Measurements from ENCODE around the gene GNB1L. TPM values are rescaled to one million over a fixed set of nuclear protein-coding genes. Genes with fewer than 3 reads are reported as not detected.

The GNB1L gene
- total RNA-seq, 4 donors from 2014 or later = 4.6 to 8.7 (median 6.8) TPM

- no peak for TF ChIP-seq POLR2A (IDR thresholded peaks at IDR 0.05; ENCODE audit: low read depth)
- WGBS = 75% methylated on average over 3 of the region's 5 CpGs
- intact Hi-C loops (cut with DNase I) = no loop called here
These were observed 120.9 kb downstream of the GNB1L start for GRCh38 chr22:19733755-19734154.

More at GRCh38 chr22:19733755-19734154, 120.9 kb downstream of the GNB1L start:
- Histone ChIP-seq H3K4me1 (peaks cover 0 to 13% (median 11%) of the 10 kb centered on the region in 4 donors), H3K27me3 (peaks cover 0 to 42% (median 2%) of the 10 kb centered on the region in 4 donors), H3K4me3 (no peak overlapping the region), H3K9me3 (no peaks in the 10 kb centered on the region), H3K27ac (replicated peaks in 1 of 4) (no peak overlapping the region), H3K36me3 (no peaks in the 10 kb centered on the region)
- no peak for DNase-seq (ENCODE audit: extremely low spot score)

Other genes with a start within 250 kb of the GNB1L start
- 10 to 100 TPM in 3 of 4 donors, 1 to 10 TPM in 1; 4.2 to 55.4 (median 20.6) TPM for gene SEPTIN5, start 140.4 kb downstream of the GNB1L start, total RNA-seq
- gene GP1BB, start 131.3 kb downstream of the GNB1L start, total RNA-seq = 10 to 100 TPM in 1 of 4 donors, 1 to 10 TPM in 3; 1.7 to 16.7 (median 5.7) TPM
- gene TBX1, start 94.1 kb downstream of the GNB1L start, total RNA-seq = 1 to 10 TPM; 1.4 to 2.5 (median 1.8) TPM
- 10 to 100 TPM in 2 of 4 donors, 1 to 10 TPM in 2; 5.6 to 14.8 (median 11.1) TPM for gene RTL10, start within 50 bp of the GNB1L start, total RNA-seq
- 100 to 1,000 TPM; 141 to 231 (median 196) TPM for gene COMT, start 86.9 kb upstream of the GNB1L start, total RNA-seq
- gene TXNRD2, start 86.9 kb upstream of the GNB1L start, total RNA-seq = 10 to 100 TPM; 12.9 to 27.2 (median 23.9) TPM
- gene ARVCF, start 161.9 kb upstream of the GNB1L start, total RNA-seq = 10 to 100 TPM; 31.1 to 55.8 (median 44.6) TPM
- gene TANGO2, start 166.2 kb upstream of the GNB1L start, total RNA-seq = 10 to 100 TPM; 37.1 to 44.4 (median 42.3) TPM
- 10 to 100 TPM; 16.9 to 26.6 (median 19.6) TPM for gene DGCR8, start 225.4 kb upstream of the GNB1L start, total RNA-seq

Data from esophagus muscularis mucosa (tissue), 4 donors.